Uterus (tissue), 4 donors: ENCODE measurements around the gene PARD3. TPM values are rescaled to one million over a fixed set of nuclear protein-coding genes. Genes with fewer than 3 reads are reported as not detected.

Experiments
- DNase-seq, 2 donors: peaks; one replicate each; pipeline ENCODE4 v3.0.0-alpha.2; 2019 to 2020
- H3K27ac ChIP-seq, 2 donors: fragments of 200-600 bp; sonication (generic); 1 replicate in 1 of 2; 2 replicates in 1 of 2; pipeline ENCODE4 v1.5.1; 2016 to 2018
- H3K27me3 ChIP-seq, 2 donors: fragments of 200-600 bp; sonication (generic); one replicate each; pipeline ENCODE4 v1.5.1; 2018 to 2019; ENCODE audit warnings: control low read depth in 1 of 2
- H3K36me3 ChIP-seq, 2 donors: fragments of 200-600 bp; sonication (generic); one replicate each; pipeline ENCODE4 v1.5.1; 2019; ENCODE audit warnings: control low read depth in 1 of 2
- H3K4me1 ChIP-seq, 2 donors: fragments of 200-600 bp; sonication (generic); one replicate each; pipeline ENCODE4 v1.5.1; 2018 to 2019; ENCODE audit warnings: control low read depth in 1 of 2
- H3K4me3 ChIP-seq, 2 donors: fragments of 200-600 bp; sonication (generic); 1 replicate in 1 of 2; 2 replicates in 1 of 2; pipeline ENCODE4 v1.5.1; 2018 to 2019; ENCODE audit warnings: mild to moderate bottlenecking in 1 of 2
- H3K9me3 ChIP-seq, 2 donors: fragments of 200-600 bp; sonication (generic); one replicate each; pipeline ENCODE4 v1.5.1; 2019; ENCODE audit warnings: control low read depth in 1 of 2
- POLR2A ChIP-seq, 2 donors: fragments of 450-650 bp; IDR thresholded peaks; one replicate each; pipeline ENCODE4 v1.6.1; 2016; ENCODE audit warnings: antibody characterized with exemption in 2 of 2, mild to moderate bottlenecking in 1 of 2, moderate library complexity in 1 of 2
- intact Hi-C: fragments of 100-400 bp; cut with DNase I; formaldehyde crosslinking; loops from one replicate; pipeline ENCODE4 v1.15.1; 2023; ENCODE audit warnings: low total_unique reads
- total RNA-seq, 4 donors: library from RNA; depleted of rRNA in 3 of 4; stranded (reverse); fragments of >200 nt in 3 of 4; gene quantifications; one replicate each; pipeline versions ENCODE4 v1.1.0 to v1.2.4, GENCODE V29; 2014 to 2023
- TF ChIP-seq, protein P1 (sequence below), 4 experiments: fragments of 200-600 bp in 2 of 4; fragments of 450-650 bp in 2 of 4; sonication (generic) in 2 of 4; IDR thresholded peaks; one replicate each; pipeline ENCODE4 v1.5.1; 2016 to 2019; ENCODE audit warnings: antibody characterized with exemption in 4 of 4, mild to moderate bottlenecking in 2 of 4, moderate library complexity in 1 of 4
- donor health status: DM: yes; HTN: yes; CAD: no.

Gene PARD3
- total RNA-seq, 4 donors from 2014 or later: 42.1 to 96.1 (median 51.5) TPM

DNA sequence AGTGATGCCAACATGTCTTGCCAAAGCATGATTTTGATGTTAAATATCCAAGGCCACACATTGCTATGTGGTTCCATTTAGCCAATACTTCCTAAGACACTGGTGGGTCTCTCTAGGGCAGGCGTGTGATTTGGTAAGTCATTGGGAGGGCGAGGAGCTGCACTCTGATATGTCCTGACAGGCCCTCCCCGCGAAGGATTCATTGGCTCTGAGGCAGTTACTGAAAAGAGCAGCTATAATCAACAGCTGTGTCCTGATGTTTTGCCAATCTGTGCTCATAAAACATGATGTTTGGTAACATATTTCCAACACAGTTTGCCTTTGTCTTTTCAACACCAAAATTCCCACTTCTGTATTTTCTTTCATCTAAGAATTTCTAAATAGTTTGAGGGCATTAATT is 646.7 kb downstream of the PARD3 start:
- H3K36me3 ChIP-seq: no peaks in the 10 kb centered on the region
- TF ChIP-seq POLR2A (IDR thresholded peaks at IDR 0.05): no peak
- TF ChIP-seq, protein P1, sequence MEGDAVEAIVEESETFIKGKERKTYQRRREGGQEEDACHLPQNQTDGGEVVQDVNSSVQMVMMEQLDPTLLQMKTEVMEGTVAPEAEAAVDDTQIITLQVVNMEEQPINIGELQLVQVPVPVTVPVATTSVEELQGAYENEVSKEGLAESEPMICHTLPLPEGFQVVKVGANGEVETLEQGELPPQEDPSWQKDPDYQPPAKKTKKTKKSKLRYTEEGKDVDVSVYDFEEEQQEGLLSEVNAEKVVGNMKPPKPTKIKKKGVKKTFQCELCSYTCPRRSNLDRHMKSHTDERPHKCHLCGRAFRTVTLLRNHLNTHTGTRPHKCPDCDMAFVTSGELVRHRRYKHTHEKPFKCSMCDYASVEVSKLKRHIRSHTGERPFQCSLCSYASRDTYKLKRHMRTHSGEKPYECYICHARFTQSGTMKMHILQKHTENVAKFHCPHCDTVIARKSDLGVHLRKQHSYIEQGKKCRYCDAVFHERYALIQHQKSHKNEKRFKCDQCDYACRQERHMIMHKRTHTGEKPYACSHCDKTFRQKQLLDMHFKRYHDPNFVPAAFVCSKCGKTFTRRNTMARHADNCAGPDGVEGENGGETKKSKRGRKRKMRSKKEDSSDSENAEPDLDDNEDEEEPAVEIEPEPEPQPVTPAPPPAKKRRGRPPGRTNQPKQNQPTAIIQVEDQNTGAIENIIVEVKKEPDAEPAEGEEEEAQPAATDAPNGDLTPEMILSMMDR (IDR thresholded peaks at IDR 0.05): no peak
- H3K4me3 ChIP-seq: no peak overlapping the region
- H3K4me1 ChIP-seq: no peaks in the 10 kb centered on the region
- intact Hi-C loops: no loop called here
- H3K27me3 ChIP-seq: no peaks in the 10 kb centered on the region
- H3K27ac ChIP-seq: no peak overlapping the region
- no peaks in the 10 kb centered on the region for H3K9me3 ChIP-seq
- DNase-seq: no peak

DNA sequence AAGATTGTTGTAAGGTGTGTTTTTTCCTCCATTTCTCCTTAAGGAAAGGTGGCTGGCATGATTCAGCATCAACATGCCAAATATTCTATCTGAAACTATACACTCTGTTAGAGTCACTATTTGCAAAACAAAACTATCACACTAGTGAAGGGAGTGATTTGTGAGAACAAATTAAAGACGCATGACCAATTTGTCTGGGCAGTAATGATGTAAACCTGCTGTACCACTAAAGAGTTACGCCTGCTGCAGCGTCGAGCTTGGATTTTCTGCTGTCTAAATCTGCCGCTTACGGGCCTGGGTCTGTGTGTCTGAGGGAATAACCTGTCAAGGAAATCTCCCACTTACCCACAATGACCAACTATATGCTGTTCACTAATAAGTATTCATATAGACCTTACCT is 648.3 kb downstream of the PARD3 start:
- H3K4me3 ChIP-seq: no peak overlapping the region
- no peak for TF ChIP-seq POLR2A (IDR thresholded peaks at IDR 0.05)
- TF ChIP-seq, protein P1 (IDR thresholded peaks at IDR 0.05): no peak
- H3K27me3 ChIP-seq: no peaks in the 10 kb centered on the region
- no peaks in the 10 kb centered on the region for H3K9me3 ChIP-seq
- H3K27ac ChIP-seq: no peak overlapping the region
- DNase-seq: no peak
- no peaks in the 10 kb centered on the region for H3K36me3 ChIP-seq
- intact Hi-C loops: no loop called here
- H3K4me1 ChIP-seq: no peaks in the 10 kb centered on the region

DNA sequence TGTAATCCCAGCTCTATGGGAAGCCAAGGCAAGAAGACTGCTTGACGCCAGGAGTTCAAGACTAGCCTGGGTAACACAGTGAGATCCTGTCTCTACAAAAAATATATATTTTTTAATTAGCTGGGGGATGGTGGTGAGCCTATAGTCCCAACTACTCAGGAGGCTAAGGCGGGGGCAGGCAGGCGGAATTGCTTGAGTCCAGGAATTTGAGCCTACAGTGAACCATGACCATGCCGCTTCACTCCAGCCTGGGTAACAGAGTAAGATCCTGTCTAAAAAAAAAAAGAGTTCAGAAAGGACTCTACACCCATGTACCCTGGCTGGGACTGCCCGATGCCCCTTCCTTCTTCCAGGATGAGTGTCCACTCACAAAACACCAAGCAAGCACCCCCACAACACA is 648.7 kb downstream of the PARD3 start:
- H3K4me1 ChIP-seq: no peaks in the 10 kb centered on the region
- TF ChIP-seq POLR2A (IDR thresholded peaks at IDR 0.05): no peak
- TF ChIP-seq, protein P1 (IDR thresholded peaks at IDR 0.05): no peak
- no peaks in the 10 kb centered on the region for H3K9me3 ChIP-seq
- intact Hi-C loops: no loop called here
- no peaks in the 10 kb centered on the region for H3K36me3 ChIP-seq
- no peak overlapping the region for H3K27ac ChIP-seq
- H3K4me3 ChIP-seq: no peak overlapping the region
- no peak for DNase-seq
- H3K27me3 ChIP-seq: no peaks in the 10 kb centered on the region

DNA sequence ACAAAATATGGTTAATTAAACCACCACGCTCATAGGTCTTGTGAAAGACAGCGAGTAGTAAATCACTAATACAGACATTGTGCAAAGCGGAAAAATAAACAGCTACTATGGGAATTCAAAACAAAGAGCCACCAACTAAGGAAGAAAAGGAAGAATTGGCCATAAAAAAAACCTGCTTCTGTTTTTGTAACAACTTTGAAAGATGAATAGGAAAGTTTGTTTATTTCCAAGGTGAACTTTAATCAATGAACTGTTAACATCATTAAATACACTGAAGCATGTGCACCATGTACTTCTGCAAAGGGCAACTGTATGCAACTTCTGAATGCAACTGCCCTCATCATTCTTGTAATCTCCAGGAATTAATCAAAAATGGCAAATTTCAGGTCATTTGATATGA is 651.1 kb downstream of the PARD3 start:
- intact Hi-C loops: no loop called here
- Histone ChIP-seq H3K27ac (no peak overlapping the region), H3K9me3 (no peaks in the 10 kb centered on the region), H3K4me1 (no peaks in the 10 kb centered on the region), H3K36me3 (no peaks in the 10 kb centered on the region), H3K4me3 (no peak overlapping the region), H3K27me3 (no peaks in the 10 kb centered on the region)
- no peak for DNase-seq
- TF ChIP-seq, protein P1 (IDR thresholded peaks at IDR 0.05): no peak
- no peak for TF ChIP-seq POLR2A (IDR thresholded peaks at IDR 0.05)

DNA sequence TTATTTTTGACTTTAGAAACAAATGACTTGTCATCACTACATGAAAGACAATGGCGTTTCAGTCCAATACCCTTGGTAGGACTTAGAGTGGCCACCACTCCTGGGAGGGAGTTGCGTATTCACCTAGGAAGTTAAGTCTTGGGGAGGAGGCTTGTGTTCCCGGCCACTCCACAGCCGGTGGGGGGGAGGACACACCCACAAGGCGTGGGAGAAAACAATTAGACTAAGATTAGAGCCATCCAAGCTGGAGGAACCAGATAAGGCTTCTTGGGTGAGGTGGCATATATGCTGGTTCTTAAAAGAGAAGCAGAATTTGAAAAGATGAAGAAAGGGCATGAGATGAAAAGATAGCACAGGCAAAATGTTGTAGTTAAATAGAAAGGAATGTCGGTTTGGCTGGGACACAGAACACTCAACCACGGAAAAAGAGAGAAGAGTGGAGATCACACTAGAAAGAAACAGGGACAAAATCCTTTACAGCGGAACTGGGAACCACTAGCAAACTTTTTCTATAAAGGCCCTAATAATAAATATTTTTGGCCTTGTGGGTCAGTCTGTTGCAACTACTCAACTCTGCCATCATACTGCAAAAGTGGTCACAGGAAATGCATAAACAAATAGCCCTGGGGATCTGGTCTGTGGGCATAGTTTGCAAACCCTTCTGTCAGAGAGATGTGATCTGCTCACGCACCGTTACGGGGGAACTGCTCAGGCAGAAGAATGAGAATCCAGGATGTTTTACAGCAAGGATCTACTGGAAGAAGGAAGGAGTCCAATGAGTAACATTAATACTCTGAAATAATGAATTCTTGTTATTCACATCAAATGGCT is 651.8 kb downstream of the PARD3 start:
- Histone ChIP-seq H3K4me3 (no peak overlapping the region), H3K9me3 (no peaks in the 10 kb centered on the region), H3K27ac (no peak overlapping the region), H3K4me1 (no peaks in the 10 kb centered on the region), H3K27me3 (no peaks in the 10 kb centered on the region), H3K36me3 (no peaks in the 10 kb centered on the region)
- intact Hi-C loops: no loop called here
- TF ChIP-seq, protein P1 (IDR thresholded peaks at IDR 0.05): no peak
- no peak for TF ChIP-seq POLR2A (IDR thresholded peaks at IDR 0.05)
- no peak for DNase-seq
